ENCODE data around the gene CSTPP1.

GRCh38 chr11:47001781-47002181, 65.2 kb downstream of the CSTPP1 start:
- TF ChIP-seq, protein P1, sequence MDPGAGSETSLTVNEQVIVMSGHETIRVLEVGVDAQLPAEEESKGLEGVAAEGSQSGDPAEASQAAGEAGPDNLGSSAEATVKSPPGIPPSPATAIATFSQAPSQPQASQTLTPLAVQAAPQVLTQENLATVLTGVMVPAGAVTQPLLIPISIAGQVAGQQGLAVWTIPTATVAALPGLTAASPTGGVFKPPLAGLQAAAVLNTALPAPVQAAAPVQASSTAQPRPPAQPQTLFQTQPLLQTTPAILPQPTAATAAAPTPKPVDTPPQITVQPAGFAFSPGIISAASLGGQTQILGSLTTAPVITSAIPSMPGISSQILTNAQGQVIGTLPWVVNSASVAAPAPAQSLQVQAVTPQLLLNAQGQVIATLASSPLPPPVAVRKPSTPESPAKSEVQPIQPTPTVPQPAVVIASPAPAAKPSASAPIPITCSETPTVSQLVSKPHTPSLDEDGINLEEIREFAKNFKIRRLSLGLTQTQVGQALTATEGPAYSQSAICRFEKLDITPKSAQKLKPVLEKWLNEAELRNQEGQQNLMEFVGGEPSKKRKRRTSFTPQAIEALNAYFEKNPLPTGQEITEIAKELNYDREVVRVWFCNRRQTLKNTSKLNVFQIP (CRISPR knock-in tag; IDR thresholded peaks at IDR 0.05; ENCODE audit: borderline replicate concordance, low read depth), result no peak
- TF ChIP-seq, protein P2, sequence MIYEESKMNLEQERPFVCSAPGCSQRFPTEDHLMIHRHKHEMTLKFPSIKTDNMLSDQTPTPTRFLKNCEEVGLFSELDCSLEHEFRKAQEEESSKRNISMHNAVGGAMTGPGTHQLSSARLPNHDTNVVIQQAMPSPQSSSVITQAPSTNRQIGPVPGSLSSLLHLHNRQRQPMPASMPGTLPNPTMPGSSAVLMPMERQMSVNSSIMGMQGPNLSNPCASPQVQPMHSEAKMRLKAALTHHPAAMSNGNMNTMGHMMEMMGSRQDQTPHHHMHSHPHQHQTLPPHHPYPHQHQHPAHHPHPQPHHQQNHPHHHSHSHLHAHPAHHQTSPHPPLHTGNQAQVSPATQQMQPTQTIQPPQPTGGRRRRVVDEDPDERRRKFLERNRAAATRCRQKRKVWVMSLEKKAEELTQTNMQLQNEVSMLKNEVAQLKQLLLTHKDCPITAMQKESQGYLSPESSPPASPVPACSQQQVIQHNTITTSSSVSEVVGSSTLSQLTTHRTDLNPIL (CRISPR knock-in tag; IDR thresholded peaks at IDR 0.05; ENCODE audit: low read depth), result no peak
- TF ChIP-seq ESRRG (CRISPR knock-in tag; IDR thresholded peaks at IDR 0.05), result no peak
